Neural progenitor cell (in vitro differentiated cells): Measurements from ENCODE around the gene CDC20B. TPM values are rescaled to one million over a fixed set of nuclear protein-coding genes. Genes with fewer than 3 reads are reported as not detected.

Experiments used
- DNase-seq: peaks from one replicate; pipeline ENCODE4 v3.0.0-alpha.2; 2016; ENCODE audit warnings: low spot score
- H2AFZ ChIP-seq: fragments of 200-600 bp; sonication (generic); replicated peaks from 2 replicates; pipeline ENCODE4 v1.6.1; 2016; ENCODE audit warnings: antibody characterized with exemption
- H3F3A ChIP-seq: fragments of 200-600 bp; sonication (generic); 2 replicates; pipeline ENCODE4 v1.6.1; 2016; ENCODE audit warnings: antibody characterized with exemption, low read depth
- H3K27ac ChIP-seq: fragments of 200-600 bp; sonication (generic); 2 replicates; pipeline ENCODE4 v1.5.1; 2016; ENCODE audit warnings: mild to moderate bottlenecking
- H3K27me3 ChIP-seq: fragments of 200-600 bp; sonication (generic); 2 replicates; pipeline ENCODE4 v1.6.1; 2016; ENCODE audit warnings: mild to moderate bottlenecking, moderate library complexity
- H3K36me3 ChIP-seq: fragments of 200-600 bp; sonication (generic); 2 replicates; pipeline ENCODE4 v1.5.1; 2016
- H3K4me1 ChIP-seq: fragments of 200-600 bp; sonication (generic); 2 replicates; pipeline ENCODE4 v1.6.1; 2016; ENCODE audit warnings: mixed run types
- H3K4me2 ChIP-seq: fragments of 200-600 bp; sonication (generic); 2 replicates; pipeline ENCODE4 v1.6.1; 2016
- H3K4me3 ChIP-seq: fragments of 200-600 bp; sonication (generic); 2 replicates; pipeline ENCODE4 v1.5.1; 2016
- H3K79me2 ChIP-seq: fragments of 200-600 bp; sonication (generic); 2 replicates; pipeline ENCODE4 v1.6.1; 2016; ENCODE audit warnings: low read depth
- H3K9ac ChIP-seq: fragments of 200-600 bp; sonication (generic); 2 replicates; pipeline ENCODE4 v1.6.1; 2016
- H3K9me3 ChIP-seq: fragments of 200-600 bp; sonication (generic); 2 replicates; pipeline ENCODE4 v1.5.1; 2016; ENCODE audit warnings: low read depth
- H4K20me1 ChIP-seq: fragments of 200-600 bp; sonication (generic); 2 replicates; pipeline ENCODE4 v1.6.1; 2016; ENCODE audit warnings: low read depth
- H3K27ac Mint-ChIP-seq: 3 replicates; pipeline ENCODE4 v1.8.0; 2021; ENCODE audit warnings: mixed read lengths
- H3K27me3 Mint-ChIP-seq: 2 replicates; pipeline ENCODE4 v1.8.0; 2022; ENCODE audit warnings: low read depth, mild to moderate bottlenecking, inconsistent platforms, moderate library complexity, mixed read lengths; ENCODE audit not compliant: insufficient read depth
- H3K36me3 Mint-ChIP-seq: 3 replicates; pipeline ENCODE4 v1.8.0; 2021; ENCODE audit warnings: mixed read lengths
- H3K4me1 Mint-ChIP-seq: 3 replicates; pipeline ENCODE4 v1.8.0; 2021; ENCODE audit warnings: mixed read lengths
- H3K4me3 Mint-ChIP-seq: 3 replicates; pipeline ENCODE4 v1.8.0; 2021; ENCODE audit warnings: mild to moderate bottlenecking, moderate library complexity, mixed read lengths
- H3K9me3 Mint-ChIP-seq: 3 replicates; pipeline ENCODE4 v1.8.0; 2020; ENCODE audit warnings: mixed read lengths
- EZH2 ChIP-seq: fragments of 200-600 bp; sonication (generic); IDR thresholded peaks from 2 replicates; pipeline ENCODE4 v1.6.1; 2017; ENCODE audit warnings: antibody characterized with exemption, mild to moderate bottlenecking, moderate library complexity
- EZH2phosphoT487 ChIP-seq: fragments of 200-600 bp; sonication (generic); IDR thresholded peaks from 2 replicates; pipeline ENCODE4 v1.6.1; 2017; ENCODE audit warnings: antibody characterized with exemption
- total RNA-seq: library from RNA; depleted of rRNA; stranded (reverse); fragments of >200 nt; gene quantifications from 2 replicates; pipeline ENCODE4 v1.2.3, GENCODE V29; 2015; ENCODE audit warnings: low replicate concordance
- TF ChIP-seq, protein P1 (sequence below): fragments of 200-600 bp; sonication (generic); IDR thresholded peaks from 2 replicates; pipeline ENCODE4 v1.5.1; 2017; ENCODE audit warnings: antibody characterized with exemption, mild to moderate bottlenecking

CDC20B gene
- total RNA-seq, 1 donor from 2014 or later: not detected

DNA sequence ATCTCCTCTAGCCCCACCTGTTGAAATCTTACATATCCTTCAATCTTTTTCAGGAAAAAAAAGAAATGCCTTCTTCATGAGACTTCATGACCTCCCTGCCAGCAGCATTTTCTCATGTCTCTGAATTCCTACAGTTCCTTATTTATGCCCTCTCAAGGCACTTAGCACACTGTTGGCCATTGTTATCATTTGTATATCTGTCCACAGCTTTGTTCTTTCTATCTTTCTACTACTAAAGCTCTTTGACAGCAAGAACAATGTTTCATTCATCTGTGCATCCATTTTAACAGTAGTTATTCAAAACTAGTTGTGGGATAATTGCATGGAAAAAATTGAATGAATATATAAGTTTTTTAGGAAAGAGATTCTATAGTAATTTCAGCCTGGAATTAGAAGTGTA, 91.4 kb downstream of the CDC20B start:
- Histone ChIP-seq H2AFZ (no peak overlapping the region), H3K4me2 (no peak overlapping the region), H3K79me2 (no peaks in the 10 kb centered on the region), H3K36me3 (peaks cover 6% of the 10 kb centered on the region), H3K9ac (no peak overlapping the region), H3K27me3 (no peaks in the 10 kb centered on the region), H4K20me1 (no peaks in the 10 kb centered on the region), H3K4me1 (no peaks in the 10 kb centered on the region), H3K27ac (no peak overlapping the region), H3K4me3 (no peak overlapping the region), H3F3A (no peaks in the 10 kb centered on the region), H3K9me3 (peaks cover 5% of the 10 kb centered on the region)
- Mint-ChIP-seq H3K9me3 (peaks cover 43% of the 10 kb centered on the region), H3K27ac (no peak overlapping the region), H3K4me3 (no peak overlapping the region), H3K36me3 (peaks cover 5% of the 10 kb centered on the region), H3K27me3 (peaks cover 2% of the 10 kb centered on the region), H3K4me1 (no peaks in the 10 kb centered on the region)
- TF ChIP-seq, protein P1, sequence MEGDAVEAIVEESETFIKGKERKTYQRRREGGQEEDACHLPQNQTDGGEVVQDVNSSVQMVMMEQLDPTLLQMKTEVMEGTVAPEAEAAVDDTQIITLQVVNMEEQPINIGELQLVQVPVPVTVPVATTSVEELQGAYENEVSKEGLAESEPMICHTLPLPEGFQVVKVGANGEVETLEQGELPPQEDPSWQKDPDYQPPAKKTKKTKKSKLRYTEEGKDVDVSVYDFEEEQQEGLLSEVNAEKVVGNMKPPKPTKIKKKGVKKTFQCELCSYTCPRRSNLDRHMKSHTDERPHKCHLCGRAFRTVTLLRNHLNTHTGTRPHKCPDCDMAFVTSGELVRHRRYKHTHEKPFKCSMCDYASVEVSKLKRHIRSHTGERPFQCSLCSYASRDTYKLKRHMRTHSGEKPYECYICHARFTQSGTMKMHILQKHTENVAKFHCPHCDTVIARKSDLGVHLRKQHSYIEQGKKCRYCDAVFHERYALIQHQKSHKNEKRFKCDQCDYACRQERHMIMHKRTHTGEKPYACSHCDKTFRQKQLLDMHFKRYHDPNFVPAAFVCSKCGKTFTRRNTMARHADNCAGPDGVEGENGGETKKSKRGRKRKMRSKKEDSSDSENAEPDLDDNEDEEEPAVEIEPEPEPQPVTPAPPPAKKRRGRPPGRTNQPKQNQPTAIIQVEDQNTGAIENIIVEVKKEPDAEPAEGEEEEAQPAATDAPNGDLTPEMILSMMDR: no peak
- TF ChIP-seq EZH2 (no peak), EZH2phosphoT487 (no peak)
- no peak for DNase-seq

DNA sequence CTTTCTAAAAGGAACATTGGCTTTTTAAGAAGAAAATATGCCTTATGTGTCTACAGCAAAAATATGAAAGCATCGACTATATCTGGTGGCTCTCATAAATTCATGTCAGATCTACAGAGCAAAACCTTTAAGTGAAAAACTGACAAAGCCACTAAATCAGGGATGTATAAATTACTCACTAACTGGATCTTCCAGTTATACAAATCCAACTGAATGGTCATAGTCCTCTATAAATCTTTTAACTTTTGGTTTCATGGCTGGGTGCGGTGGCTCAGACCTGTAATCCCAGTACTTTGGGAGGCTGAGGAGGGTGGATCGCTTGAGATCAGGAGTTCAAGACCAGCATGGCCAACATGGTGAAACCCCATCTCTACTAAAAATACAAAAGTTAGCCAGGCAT, 99.8 kb downstream of the CDC20B start:
- Mint-ChIP-seq H3K4me3 (no peak overlapping the region), H3K9me3 (peaks cover 6% of the 10 kb centered on the region), H3K36me3 (no peaks in the 10 kb centered on the region), H3K4me1 (peaks cover 3% of the 10 kb centered on the region), H3K27ac (no peak overlapping the region), H3K27me3 (peaks cover 4% of the 10 kb centered on the region)
- no peak for DNase-seq
- H2AFZ ChIP-seq: no peak overlapping the region
- H3K27ac ChIP-seq: no peak overlapping the region
- H3K9me3 ChIP-seq: no peaks in the 10 kb centered on the region
- H3K4me3 ChIP-seq: no peak overlapping the region
- H3K36me3 ChIP-seq: no peaks in the 10 kb centered on the region
- no peaks in the 10 kb centered on the region for H3K79me2 ChIP-seq
- no peak overlapping the region for H3K9ac ChIP-seq
- no peaks in the 10 kb centered on the region for H4K20me1 ChIP-seq
- no peaks in the 10 kb centered on the region for H3K27me3 ChIP-seq
- no peaks in the 10 kb centered on the region for H3F3A ChIP-seq
- H3K4me2 ChIP-seq: no peak overlapping the region
- peaks cover 7% of the 10 kb centered on the region for H3K4me1 ChIP-seq
- TF ChIP-seq EZH2phosphoT487 (no peak), EZH2 (no peak)
- TF ChIP-seq, protein P1: no peak

DNA sequence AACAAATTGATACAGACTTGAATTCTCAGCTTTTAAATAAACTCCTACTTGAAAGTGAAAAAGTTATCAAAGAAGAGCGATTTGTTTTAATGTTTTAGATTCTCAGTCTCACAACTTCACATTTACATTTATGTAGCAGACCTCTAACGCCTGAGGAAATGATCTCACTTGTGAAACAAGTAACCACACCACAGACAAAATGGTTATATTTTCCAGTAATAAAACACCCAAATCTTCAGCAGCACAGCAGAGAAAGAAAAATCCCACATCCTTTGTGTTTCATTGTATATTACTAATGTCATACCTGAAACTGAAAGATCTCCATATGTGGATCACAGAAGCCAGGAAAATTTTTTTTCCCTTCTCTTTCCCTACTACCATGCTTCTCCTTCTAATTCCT, 100.3 kb downstream of the CDC20B start:
- H3K9me3 ChIP-seq: no peaks in the 10 kb centered on the region
- TF ChIP-seq EZH2 (no peak), EZH2phosphoT487 (no peak)
- no peak overlapping the region for H3K27ac Mint-ChIP-seq
- no peaks in the 10 kb centered on the region for H3K27me3 ChIP-seq
- H3F3A ChIP-seq: no peaks in the 10 kb centered on the region
- H3K4me3 ChIP-seq: no peak overlapping the region
- no peak for DNase-seq
- no peak overlapping the region for H2AFZ ChIP-seq
- no peaks in the 10 kb centered on the region for H3K36me3 Mint-ChIP-seq
- no peaks in the 10 kb centered on the region for H3K79me2 ChIP-seq
- H3K4me3 Mint-ChIP-seq: no peak overlapping the region
- no peak overlapping the region for H3K4me2 ChIP-seq
- H3K4me1 ChIP-seq: peaks cover 7% of the 10 kb centered on the region
- H4K20me1 ChIP-seq: no peaks in the 10 kb centered on the region
- no peak overlapping the region for H3K27ac ChIP-seq
- H3K9me3 Mint-ChIP-seq: peaks cover 4% of the 10 kb centered on the region
- H3K27me3 Mint-ChIP-seq: peaks cover 4% of the 10 kb centered on the region
- no peaks in the 10 kb centered on the region for H3K36me3 ChIP-seq
- H3K4me1 Mint-ChIP-seq: peaks cover 3% of the 10 kb centered on the region
- no peak overlapping the region for H3K9ac ChIP-seq

DNA sequence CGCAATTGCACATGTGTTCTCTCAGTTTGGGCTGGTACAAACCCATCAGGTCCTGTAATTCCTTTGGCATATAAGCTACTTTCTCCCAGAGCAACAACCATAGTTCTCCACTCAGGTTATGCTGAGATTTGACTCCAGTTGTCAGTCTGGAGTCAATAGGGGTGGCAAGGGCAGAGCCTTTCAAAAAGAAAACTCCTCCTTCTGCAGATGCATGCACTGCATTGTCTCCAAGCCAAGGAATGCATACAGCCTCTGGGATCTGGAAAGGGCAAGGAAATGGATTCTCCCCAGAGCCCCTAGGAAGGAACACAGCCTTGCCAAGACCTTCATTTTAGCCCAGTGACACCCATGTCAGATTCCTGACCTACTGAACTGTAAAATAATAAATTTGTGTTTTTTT, 101.6 kb downstream of the CDC20B start:
- Histone ChIP-seq H3K4me1 (peaks cover 7% of the 10 kb centered on the region), H4K20me1 (no peaks in the 10 kb centered on the region), H2AFZ (peak overlapping the region; percentile 61), H3F3A (no peaks in the 10 kb centered on the region), H3K9me3 (no peaks in the 10 kb centered on the region), H3K27ac (no peak overlapping the region), H3K4me2 (no peak overlapping the region), H3K4me3 (no peak overlapping the region), H3K79me2 (no peaks in the 10 kb centered on the region), H3K9ac (no peak overlapping the region), H3K27me3 (no peaks in the 10 kb centered on the region), H3K36me3 (no peaks in the 10 kb centered on the region)
- TF ChIP-seq, protein P1: no peak
- TF ChIP-seq EZH2: no peak
- no peak for TF ChIP-seq EZH2phosphoT487
- Mint-ChIP-seq H3K4me1 (peaks cover 3% of the 10 kb centered on the region), H3K27ac (no peak overlapping the region), H3K36me3 (no peaks in the 10 kb centered on the region), H3K27me3 (peaks cover 4% of the 10 kb centered on the region), H3K9me3 (no peaks in the 10 kb centered on the region), H3K4me3 (no peak overlapping the region)
- DNase-seq: peak; percentile 12
